GM18526 (cell line): ENCODE data around the gene SYNPO2.

Source experiments
- POLR2A ChIP-seq: IDR thresholded peaks from 3 replicates; pipeline ENCODE4 v1.6.1; 2011; ENCODE audit not compliant: insufficient read length; ENCODE audit errors: extremely low read depth

Gene SYNPO2

GRCh38 chr4:118995693-118996391 lies 107.2 kb downstream of the SYNPO2 start:
- no peak for TF ChIP-seq POLR2A

DNA sequence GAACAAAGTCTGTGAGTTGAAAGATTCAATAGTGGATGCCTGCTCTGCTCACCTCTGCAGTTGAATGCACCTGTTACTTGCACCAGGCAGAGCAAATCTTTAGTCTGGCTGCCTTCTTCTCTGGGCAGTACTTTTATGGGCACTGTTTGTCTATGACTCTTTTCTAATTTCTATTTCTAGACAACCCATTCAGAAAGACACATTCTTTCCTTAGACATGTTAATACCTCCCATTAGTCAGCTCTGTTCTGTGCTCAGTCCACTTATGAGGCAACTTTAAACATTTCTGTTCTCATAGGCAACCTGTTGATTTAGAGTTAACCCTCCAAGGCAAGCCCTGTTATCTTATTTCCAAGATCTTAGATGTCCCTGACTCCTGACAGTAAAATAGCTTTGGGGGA lies 108.9 kb downstream of the SYNPO2 start:
- no peak for TF ChIP-seq POLR2A

- no peak for TF ChIP-seq POLR2A
These were observed 111.3 kb downstream of the SYNPO2 start for GRCh38 chr4:118999919-119000318.

DNA sequence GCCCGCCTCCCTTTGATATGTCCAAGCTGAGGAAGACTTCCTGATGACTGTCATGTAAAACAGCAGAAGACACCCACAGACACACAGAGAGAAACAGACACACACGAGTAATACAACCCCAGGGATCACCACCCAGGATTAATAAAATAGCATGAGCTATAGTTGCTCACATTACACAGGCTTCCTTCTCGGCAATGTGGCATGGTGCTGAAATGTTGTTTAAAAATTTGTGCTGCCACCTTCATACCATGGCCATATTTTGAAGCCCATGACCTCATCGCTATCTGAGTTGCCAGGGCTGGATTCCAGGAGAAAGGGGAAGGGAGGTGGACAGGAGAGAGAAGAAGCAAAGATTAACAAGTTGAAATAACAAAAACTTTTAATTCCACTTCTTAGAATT lies 111.7 kb downstream of the SYNPO2 start:
- no peak for TF ChIP-seq POLR2A

DNA sequence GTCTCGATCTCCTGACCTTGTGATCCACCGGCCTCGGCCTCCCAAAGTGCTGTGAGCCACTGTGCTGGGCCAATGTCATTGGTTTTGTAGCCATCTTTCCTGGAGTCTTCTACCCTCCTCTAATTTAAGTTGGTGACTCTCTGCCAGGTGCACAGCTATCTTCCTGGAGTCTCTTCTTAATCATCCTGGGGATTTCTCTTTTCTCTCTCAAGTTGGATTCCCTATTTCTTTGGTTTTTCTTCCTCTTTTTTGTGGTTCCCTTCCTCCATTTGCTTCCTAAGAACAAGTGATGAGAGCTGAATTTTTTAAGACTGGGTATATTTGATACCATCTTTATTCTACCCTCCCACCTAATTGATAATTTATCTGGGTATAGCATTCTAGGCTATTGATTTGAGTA lies 113.8 kb downstream of the SYNPO2 start:
- TF ChIP-seq POLR2A, result no peak

- TF ChIP-seq POLR2A, result no peak
These were observed 117.3 kb downstream of the SYNPO2 start for GRCh38 chr4:119005928-119006460.

- TF ChIP-seq POLR2A, result no peak
These were observed 120.1 kb downstream of the SYNPO2 start for GRCh38 chr4:119008761-119009160.

GRCh38 chr4:119010909-119011606 lies 122.4 kb downstream of the SYNPO2 start:
- no peak for TF ChIP-seq POLR2A

DNA sequence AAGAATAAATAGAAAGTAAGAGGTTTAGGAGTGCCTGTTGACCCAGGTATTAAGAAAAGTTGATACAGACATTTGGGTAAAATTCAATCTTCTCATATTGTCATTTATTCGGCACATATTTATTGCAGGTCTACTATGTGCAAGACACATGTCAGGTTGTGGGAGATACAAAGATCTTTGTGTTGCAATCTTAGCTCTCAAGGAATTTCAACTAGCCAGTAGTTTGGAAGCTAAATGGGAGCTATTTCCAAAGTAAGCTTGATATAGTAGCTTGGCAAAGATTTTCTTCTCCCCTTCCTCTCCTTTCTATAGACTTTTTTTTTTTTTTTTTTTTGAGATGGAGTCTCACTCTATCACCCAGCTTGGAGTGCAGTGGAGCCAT lies 122.9 kb downstream of the SYNPO2 start:
- TF ChIP-seq POLR2A, result no peak

DNA sequence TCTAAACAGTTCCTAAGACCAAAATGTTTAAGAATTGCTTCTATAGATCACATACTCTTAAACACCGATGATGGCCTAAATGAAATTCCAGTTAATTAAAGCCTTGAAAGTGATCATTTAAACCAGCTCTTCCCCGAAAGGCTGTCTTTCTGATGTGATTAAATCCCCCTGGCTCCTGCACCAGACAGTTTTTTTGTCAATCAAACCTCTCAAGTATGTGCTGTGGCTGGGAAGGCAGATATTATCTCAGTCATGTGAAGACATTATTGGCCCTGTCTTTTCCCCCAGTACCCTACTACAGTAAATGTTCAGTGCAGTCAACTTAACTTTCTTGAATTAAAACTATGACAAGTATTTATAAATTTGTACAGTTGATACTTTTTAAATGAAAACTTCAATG lies 126.0 kb downstream of the SYNPO2 start:
- no peak for TF ChIP-seq POLR2A

GRCh38 chr4:119016636-119017035 lies 128.0 kb downstream of the SYNPO2 start:
- TF ChIP-seq POLR2A, result no peak

- TF ChIP-seq POLR2A, result no peak
These were observed 129.0 kb downstream of the SYNPO2 start for GRCh38 chr4:119017636-119018035.

- no peak for TF ChIP-seq POLR2A
These were observed 131.5 kb downstream of the SYNPO2 start for GRCh38 chr4:119020158-119020557.

GRCh38 chr4:119024102-119024501 lies 135.4 kb downstream of the SYNPO2 start:
- no peak for TF ChIP-seq POLR2A

DNA sequence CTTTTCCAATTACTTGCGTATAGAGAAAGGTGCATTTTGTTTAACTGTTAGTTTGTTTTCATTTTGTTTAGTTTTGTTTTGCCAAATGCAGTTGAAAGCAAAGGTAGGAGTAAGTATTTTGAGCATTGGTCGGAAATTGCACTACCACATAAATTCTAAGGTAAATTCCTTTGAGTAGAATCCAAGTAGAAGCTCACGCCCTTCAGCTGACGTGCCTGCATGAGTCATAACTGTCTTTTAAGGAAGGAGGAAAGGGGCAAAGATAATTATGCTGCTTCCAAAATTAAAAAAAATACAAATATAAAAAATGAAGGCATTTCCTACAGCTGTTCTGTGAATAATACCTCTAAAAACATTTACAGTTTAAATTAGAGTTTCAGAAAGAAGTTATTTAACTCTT lies 136.8 kb downstream of the SYNPO2 start:
- no peak for TF ChIP-seq POLR2A

GRCh38 chr4:119025916-119026661 lies 137.4 kb downstream of the SYNPO2 start:
- TF ChIP-seq POLR2A, result no peak
